ENCODE results near the gene STK38. TPM values are rescaled to one million over a fixed set of nuclear protein-coding genes. Genes with fewer than 3 reads are reported as not detected.

Gene STK38
- total and polyA plus RNA-seq, 9 of the 15 experiments (the other 6 are each of a cell fraction or from before 2014, with no cell fraction given), result 5.7 to 28.7 (median 19.5) TPM

GRCh38 chr6:36478051-36478526 lies 69.2 kb downstream of the STK38 start (continued):
- TF ChIP-seq ZNF609 (CRISPR knock-in tag; IDR thresholded peaks at IDR 0.05; ENCODE audit: borderline replicate concordance) (no peak), ZNF717 (CRISPR knock-in tag; IDR thresholded peaks at IDR 0.05) (no peak), KLF10 (CRISPR knock-in tag; IDR thresholded peaks at IDR 0.05) (no peak), JUND (IDR thresholded peaks at IDR 0.05; ENCODE audit: borderline replicate concordance, low read depth, low read length) (peak; percentile 51), JUND (tag; IDR thresholded peaks at IDR 0.05; ENCODE audit: borderline replicate concordance, low read depth, low read length) (peak; percentile 55; the same call in 1 of the 3 replicates), ZNF696 (CRISPR knock-in tag; conservative IDR thresholded peaks at IDR 0.05) (no peak), ETS2 (tag; IDR thresholded peaks at IDR 0.05; ENCODE audit: borderline replicate concordance, poor library complexity, severe bottlenecking) (no peak), ZKSCAN1 (IDR thresholded peaks at IDR 0.05; ENCODE audit: low read depth, low read length) (no peak), ERF (CRISPR knock-in tag; IDR thresholded peaks at IDR 0.05) (no peak), ZNF324 (CRISPR knock-in tag; IDR thresholded peaks at IDR 0.05) (no peak), ATF4 (CRISPR knock-in tag; IDR thresholded peaks at IDR 0.05) (no peak), ZNF583 (CRISPR knock-in tag; IDR thresholded peaks at IDR 0.05) (no peak), BRF2 (IDR thresholded peaks at IDR 0.05; ENCODE audit: borderline replicate concordance, insufficient read depth, insufficient read length) (no peak), THAP12 (CRISPR knock-in tag; IDR thresholded peaks at IDR 0.05) (no peak), CC2D1A (IDR thresholded peaks at IDR 0.05) (peak; percentile 87; the same call in 1 of the 2 replicates), GTF2F1 (IDR thresholded peaks at IDR 0.05; ENCODE audit: low read depth, low read length) (no peak), ZNF280A (IDR thresholded peaks at IDR 0.05; ENCODE audit: low read depth, partially characterized antibody) (no peak), CSDE1 (IDR thresholded peaks at IDR 0.05) (no peak), HDGF (IDR thresholded peaks at IDR 0.05) (no peak)

Measured in K562 (cell line).